SK-N-SH (cell line): ENCODE results near the gene MYOT.
A peak's percentile ranks its signal among the peaks of the same experiment; 100 is the strongest.

Experiments
- CTCF ChIP-seq: fragments of 200-600 bp; sonication (generic); IDR thresholded peaks from 2 replicates; pipeline ENCODE4 v1.6.1; 2017; ENCODE audit warnings: antibody characterized with exemption, mild to moderate bottlenecking, moderate library complexity
- FOXM1 ChIP-seq: IDR thresholded peaks from 2 replicates; pipeline ENCODE4 v1.4.0; 2012; ENCODE audit warnings: low read depth, mild to moderate bottlenecking
- PBX3 ChIP-seq: IDR thresholded peaks from 2 replicates; pipeline ENCODE4; 2012
- REST ChIP-seq: IDR thresholded peaks from 2 replicates; pipeline ENCODE4 v1.6.1; 2012; ENCODE audit warnings: mild to moderate bottlenecking, low read depth, low read length, moderate library complexity
- USF2 ChIP-seq: fragments of 150-350 bp; IDR thresholded peaks from 2 replicates; pipeline ENCODE4 v1.6.1; 2017; ENCODE audit warnings: antibody characterized with exemption, low read length, low read depth, borderline replicate concordance
- ZBTB33 ChIP-seq: IDR thresholded peaks from 2 replicates; pipeline ENCODE4 v1.4.0; 2012; ENCODE audit warnings: low read depth, borderline replicate concordance

- no peak for TF ChIP-seq USF2
- no peak for TF ChIP-seq ZBTB33
- no peak for TF ChIP-seq FOXM1
- no peak for TF ChIP-seq CTCF
- TF ChIP-seq PBX3, result peak; percentile 84
- TF ChIP-seq REST, result 0 out of 2 replicates have a peak, but pooled peaks have one; percentile 17
Observed at GRCh38 chr5:137845472-137845871, 22.2 kb upstream of the MYOT start.
